Adrenal gland (tissue), 5 donors: ENCODE results near the gene AIFM2.

Source experiments
- POLR2A ChIP-seq, 2 donors: fragments of 450-650 bp; IDR thresholded peaks; one replicate each; pipeline ENCODE4 v1.6.1; 2017; ENCODE audit warnings: antibody characterized with exemption in 2 of 2, mild to moderate bottlenecking in 2 of 2, moderate library complexity in 1 of 2
- TF ChIP-seq, protein P1 (sequence below), 6 experiments: fragments of 450-650 bp in 4 of 6; fragments of 200-600 bp in 2 of 6; sonication (generic) in 1 of 6; IDR thresholded peaks; 1 replicate in 5 of 6; 2 replicates in 1 of 6; pipeline versions ENCODE4 v1.5.1 to v1.8.0; 2016 to 2021; ENCODE audit warnings: antibody characterized with exemption in 6 of 6, mild to moderate bottlenecking in 2 of 6, moderate library complexity in 1 of 6
- donor health status: DM: no; HTN: no; CAD: no.

DNA sequence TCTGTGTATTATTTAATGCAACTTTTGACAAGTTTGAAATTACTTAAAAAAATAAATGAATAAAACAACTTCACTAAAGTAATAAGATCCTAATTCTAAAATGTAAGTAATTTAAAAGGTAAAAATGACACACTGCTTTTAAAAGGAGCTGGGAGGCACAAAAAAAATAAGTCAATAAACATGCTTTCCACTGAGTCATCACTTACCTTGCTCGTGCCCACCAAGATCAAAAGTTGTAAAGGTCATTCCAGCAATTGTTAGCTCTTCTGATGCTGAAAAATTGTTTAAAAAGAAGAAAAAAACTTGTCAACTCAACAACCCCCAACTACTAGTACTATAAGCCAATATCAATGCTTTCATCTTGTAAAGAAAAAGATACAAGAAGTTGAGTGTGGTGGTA, 28.2 kb upstream of the AIFM2 start:
- TF ChIP-seq POLR2A (IDR thresholded peaks at IDR 0.05), result no peak
- TF ChIP-seq, protein P1, sequence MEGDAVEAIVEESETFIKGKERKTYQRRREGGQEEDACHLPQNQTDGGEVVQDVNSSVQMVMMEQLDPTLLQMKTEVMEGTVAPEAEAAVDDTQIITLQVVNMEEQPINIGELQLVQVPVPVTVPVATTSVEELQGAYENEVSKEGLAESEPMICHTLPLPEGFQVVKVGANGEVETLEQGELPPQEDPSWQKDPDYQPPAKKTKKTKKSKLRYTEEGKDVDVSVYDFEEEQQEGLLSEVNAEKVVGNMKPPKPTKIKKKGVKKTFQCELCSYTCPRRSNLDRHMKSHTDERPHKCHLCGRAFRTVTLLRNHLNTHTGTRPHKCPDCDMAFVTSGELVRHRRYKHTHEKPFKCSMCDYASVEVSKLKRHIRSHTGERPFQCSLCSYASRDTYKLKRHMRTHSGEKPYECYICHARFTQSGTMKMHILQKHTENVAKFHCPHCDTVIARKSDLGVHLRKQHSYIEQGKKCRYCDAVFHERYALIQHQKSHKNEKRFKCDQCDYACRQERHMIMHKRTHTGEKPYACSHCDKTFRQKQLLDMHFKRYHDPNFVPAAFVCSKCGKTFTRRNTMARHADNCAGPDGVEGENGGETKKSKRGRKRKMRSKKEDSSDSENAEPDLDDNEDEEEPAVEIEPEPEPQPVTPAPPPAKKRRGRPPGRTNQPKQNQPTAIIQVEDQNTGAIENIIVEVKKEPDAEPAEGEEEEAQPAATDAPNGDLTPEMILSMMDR (IDR thresholded peaks at IDR 0.05), result no peak
